GM18867 (cell line): ENCODE data around the gene CYP39A1.

ENCODE experiments used
- ATAC-seq: cut with Tn5 transposase; IDR thresholded peaks from one replicate; pipeline ENCODE4 v1.9.1; 2021; ENCODE audit warnings: mild to moderate bottlenecking, moderate library complexity; ENCODE audit not compliant: unreplicated experiment

The CYP39A1 gene

DNA sequence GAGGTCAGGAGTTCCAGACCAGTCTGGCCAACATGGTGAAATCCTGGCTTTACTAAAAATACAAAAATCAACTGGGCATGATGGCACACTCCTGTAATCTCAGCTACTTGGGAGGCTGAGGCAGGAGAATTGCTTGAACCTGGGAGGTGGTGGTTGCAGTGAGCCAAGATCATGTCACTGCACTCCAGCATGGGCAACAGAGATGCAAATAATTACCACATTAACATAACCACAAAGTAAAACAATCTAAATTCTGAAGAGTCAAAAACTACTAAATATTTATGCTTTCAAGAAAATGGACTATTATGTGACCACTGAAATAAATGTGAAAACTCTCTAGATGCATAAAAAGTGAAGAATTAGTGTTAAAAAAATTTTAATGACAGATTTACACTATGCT, 59.9 kb downstream of the CYP39A1 start:
- ATAC-seq = no peak

DNA sequence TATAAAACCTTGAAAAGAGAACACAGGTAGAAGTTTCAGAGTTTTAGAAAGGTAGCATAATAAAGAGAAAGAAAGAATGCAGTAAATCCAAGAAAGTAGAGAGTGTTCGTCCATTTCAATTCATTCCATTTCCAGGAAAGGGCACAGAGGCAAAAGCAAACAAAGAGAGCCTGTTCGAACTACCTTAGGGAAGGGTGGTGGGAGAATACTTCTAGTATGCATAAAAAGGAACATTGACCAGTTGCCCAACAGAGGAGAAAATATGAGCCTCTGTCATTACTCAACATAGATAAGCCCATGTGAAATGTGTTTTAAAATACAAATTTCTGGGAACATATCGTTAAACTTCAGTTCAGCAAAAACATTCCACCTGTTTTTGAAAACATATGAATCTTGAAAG, 60.6 kb downstream of the CYP39A1 start:
- ATAC-seq = no peak

DNA sequence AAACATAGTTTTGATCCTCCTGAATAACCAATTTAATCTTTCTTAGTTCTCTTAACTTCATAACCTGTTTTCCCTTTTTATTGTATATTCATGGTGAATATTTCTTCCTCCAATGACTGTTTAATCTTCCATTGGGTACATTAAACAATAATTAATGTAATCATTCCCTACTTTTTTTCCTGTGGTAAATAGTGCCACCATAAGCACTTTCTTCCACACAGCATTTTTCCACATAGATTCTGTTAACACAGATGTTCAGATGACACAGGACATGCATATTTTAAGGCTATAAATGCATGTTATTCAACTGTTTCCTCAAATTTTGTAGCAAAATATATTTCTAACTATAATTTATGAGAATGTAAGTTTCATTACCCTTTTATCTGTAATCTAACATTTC, 61.9 kb downstream of the CYP39A1 start:
- no peak for ATAC-seq

DNA sequence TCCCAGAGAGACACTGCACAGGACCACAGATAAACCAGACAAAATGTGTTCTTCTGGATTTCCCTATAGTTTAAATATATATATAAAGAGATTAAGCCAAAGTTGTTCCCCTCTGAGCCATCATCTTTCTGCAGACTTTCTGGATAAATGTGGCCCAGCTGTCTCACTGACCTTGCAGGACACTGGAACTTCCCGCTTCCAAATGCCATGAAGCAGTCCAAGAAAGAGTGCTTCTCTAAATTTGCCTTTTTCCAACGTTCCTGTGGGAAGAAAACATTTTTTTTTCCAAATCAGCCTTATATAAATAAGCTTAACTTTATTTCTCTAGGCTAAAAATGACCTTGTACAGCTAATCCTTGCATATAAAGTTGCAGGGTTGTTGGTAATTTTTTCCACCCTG, 65.7 kb downstream of the CYP39A1 start:
- no peak for ATAC-seq

DNA sequence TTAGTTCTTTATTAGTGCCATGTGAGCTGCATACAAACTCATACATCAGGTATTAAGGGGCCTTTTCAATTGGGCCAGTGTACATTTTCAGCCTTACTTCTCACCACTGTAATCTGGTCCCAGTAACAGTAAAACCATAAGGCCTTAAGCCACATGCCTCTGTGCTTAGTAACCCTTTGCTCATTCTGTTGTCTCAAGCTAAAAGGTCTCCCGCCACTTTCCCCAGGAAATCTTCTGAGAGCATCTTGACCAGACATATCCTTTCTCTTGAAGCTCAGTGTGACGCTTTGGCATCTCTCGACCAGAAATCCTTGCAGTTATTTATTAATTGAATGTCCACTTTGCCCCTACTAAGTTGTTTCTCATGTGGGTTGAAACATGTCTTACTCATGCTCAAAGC, 68.0 kb downstream of the CYP39A1 start:
- ATAC-seq = no peak

DNA sequence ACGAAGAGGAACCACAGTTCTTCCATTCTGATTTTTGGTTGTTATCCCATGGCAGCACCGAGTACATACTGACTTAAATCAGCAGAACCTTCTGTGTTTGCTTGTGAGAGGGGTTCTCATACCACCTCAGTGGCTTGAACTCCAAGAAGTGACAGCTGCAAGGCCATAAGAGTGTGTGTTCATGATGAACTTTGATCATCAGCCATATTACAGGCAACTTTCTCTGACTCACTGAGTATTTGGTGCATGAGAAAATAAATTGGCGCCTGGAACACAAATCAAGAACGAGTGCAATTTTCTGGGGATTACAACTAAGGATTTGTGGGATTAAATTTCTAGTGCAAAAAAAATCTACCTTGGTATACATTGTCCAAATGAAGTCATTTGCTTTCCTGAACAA, 68.9 kb downstream of the CYP39A1 start:
- no peak for ATAC-seq

DNA sequence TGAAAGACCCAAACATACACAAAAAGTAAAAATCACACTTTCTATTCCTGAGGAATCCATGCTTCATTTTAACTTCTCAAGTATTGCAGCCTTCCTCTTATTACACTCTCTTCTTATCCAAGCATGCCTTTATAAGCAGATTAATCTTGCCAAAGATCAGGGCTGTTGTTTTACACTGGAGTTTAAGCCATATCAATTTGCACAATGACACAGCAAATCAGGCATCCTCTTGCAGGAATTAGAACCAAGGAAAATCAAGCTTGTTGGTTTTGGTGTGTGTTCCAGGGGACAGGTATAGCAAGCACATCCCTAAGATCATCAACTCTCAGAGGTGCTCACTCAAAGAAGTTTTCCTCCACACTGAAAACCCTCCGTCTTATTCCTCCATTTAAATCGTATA, 69.5 kb downstream of the CYP39A1 start:
- ATAC-seq = no peak

DNA sequence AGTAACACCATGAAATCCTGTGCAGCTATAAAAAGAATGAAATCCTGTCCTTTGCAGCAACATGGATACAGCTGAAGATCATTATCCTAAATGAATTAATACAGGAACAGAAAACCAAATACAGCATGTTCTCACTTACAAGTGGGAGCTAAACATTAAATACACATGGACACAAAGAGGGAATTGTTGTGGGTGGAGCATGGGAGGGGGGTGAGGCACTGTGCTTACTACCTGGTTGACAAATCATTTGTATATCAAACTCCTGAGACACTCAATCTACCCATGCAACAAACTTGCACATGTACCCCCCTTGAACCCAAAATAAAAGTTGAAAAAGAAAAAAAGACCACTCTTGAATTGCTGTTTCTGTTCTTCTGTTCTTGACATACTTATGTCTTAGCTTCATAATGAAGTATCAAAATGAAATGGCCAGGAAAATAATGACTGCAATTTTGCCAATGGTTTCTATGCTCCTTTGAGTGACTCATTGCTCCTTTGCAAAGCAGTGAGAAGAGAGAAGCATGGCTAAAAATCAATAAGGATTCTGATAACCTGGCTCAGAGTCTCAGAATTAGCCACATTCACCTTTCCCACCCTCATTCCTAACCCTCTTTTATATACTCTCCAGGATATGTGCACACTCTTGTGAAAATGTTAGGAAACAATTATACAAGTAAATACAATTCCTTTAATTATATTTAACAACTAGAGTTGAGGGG, 71.0 kb downstream of the CYP39A1 start:
- ATAC-seq = no peak

DNA sequence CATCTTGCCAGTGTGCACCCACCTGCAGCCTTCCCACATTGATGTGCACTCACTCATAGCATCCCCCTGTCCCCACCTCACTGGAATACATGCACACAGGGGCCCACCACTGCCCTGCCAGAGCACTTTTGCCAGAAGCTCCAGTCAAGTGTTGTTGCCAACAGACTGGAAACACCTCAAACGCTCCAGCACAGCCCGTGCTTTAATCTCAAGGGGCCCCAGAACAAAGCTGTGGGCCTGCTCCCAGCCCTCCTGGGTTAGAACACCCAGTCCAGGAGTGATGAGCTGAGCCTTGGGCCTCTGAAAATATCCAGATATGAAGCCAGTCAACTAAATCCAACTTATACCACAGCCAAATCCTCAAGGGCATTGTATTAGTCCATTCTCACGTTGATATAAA, 77.1 kb downstream of the CYP39A1 start:
- no peak for ATAC-seq

DNA sequence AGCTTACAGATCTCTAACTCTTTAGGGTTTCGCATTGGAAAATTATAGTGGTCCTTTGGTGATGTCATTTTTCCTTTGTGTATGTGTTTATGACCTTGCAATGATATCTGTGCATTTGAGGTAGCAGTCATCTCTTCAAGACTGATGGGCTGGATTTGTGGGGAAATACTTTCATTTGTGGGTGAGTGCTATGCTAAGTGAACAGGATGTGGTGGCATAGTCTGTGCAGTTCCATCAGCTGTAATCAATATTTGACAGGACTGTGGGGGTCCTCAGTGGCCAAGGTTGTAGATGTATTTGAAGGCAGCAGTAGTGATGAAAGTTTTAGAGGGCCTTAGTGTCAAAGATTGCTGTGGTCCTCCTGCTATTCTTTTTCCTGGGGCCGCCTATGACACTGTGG, 79.5 kb downstream of the CYP39A1 start:
- ATAC-seq = no peak

DNA sequence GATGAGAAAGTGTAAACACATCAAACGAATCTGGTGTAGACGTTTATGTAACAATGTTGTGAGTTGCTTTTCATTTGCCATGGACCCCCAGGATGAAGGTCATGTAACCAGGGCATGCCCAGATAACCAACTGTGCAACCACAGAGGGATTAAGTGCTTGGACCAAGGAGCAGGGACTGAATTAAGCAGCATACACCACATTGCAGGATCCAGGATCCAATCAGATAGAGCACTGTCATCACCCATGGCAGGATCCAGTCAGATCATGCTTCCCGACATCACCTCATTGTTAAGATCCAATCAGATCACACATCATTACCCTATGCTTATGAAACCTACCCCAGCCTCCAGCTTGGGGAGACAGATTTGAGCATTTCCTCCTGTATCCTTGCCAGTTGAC, 87.1 kb downstream of the CYP39A1 start:
- no peak for ATAC-seq

DNA sequence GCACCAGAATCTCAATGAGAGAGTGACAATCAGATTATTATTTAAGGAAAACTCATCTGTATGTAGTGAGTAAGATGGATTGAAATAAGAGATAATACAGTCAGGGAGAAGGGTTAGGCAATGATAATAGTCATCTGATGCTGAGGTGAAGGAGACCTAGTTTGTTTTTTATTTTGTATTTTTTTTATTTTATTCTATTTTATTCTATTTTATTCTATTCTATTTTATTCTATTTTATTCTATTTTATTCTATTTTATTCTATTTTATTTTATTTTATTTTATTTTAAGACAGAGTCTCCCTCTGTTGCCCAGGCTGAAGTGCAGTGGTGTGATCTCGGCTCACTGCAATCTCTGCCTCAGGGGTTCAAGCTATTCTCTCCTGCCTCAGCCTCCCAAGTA, 88.7 kb downstream of the CYP39A1 start:
- ATAC-seq = no peak

DNA sequence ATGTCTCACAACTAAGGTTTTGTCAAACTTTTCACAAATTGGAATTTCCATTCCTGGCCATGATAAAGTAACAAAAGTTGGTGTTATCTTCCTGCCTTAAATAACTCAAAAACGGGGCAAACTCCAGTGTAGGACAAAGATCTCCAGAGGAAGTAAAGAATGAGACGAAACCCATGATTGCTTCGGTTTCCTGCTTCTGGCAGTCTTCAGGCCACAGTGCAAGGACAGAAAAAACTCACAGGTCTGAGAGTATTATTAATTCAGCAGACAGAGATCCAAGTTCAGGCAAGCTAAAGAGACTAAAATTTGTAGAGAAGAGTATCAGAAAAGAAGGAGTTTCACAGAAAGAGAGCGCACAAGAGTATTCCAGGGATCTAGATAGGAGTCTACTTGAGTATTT, 96.6 kb downstream of the CYP39A1 start:
- no peak for ATAC-seq

DNA sequence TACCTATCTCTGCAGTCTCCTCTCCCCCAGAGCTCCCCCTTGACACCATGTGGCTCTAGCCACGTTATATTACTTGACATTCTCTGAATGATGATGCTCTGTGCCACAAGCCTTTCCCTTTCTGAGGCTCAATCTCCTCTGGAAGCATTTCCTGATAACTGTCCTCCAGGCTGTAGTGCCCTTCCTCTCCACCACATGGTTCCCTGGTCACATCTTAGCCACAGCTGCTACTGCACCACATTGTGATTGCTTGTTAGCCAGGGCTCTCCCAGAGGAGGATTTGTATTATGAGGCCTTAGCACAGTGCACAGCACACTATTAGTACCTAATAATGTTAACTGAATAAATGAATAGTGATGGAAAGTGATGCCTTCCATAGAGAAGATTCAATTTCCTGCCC, 97.5 kb downstream of the CYP39A1 start:
- ATAC-seq = no peak

DNA sequence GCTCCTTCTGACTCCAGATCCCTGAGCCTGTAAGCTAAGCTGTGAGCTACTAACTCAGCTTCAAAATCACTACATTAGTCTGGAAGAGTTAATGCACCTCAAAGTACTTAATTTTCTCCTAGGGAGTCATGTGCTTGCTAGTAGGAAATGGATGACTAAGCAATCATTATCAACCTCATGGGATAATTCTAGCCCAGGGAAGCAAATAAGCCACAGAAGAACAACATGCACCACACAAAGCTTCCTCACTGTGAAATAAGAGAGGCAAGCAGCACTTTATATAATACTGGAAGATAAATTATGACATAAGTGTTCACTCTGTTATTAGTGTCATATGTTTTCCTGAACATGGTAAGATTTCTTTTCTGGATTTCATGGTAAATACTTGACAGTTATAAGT, 103.5 kb downstream of the CYP39A1 start:
- no peak for ATAC-seq

DNA sequence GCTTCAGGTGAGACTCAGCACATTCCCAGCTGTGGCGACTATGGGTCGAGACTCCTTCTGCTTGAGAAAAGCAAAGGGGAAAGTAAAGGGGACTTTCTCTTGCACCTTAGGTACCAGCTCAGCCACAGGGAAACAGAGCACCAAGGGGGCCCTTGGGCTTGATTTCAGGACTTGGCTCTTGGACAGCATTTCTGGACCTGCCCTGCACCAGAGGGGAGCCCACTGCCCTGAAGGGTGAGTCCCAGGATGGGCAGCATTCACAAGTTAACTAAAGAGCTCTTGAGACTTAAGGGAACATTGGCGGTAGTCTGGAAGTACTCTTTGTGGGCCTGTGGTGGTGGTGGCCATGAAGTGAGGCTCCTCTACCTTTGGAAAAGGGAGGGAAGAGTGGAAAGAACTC, 111.1 kb downstream of the CYP39A1 start:
- ATAC-seq = no peak

DNA sequence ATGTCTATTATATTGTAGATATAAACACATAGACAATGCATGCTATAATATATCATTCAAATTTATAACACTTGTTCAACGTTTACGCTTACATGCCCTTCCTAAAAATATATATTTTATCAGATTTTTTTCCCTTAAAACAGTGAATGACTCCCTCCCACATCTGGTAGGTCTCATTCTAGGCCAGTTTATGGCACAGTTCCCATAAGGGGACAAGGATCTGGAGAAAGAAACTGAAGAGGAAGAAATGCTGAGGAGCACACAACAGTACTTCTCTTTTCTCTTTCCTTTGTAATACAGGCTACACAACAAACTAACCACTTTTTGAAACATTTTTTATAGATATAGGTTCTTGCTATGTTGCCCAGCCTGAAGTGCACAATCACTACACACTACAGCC, 112.8 kb downstream of the CYP39A1 start:
- ATAC-seq = no peak

DNA sequence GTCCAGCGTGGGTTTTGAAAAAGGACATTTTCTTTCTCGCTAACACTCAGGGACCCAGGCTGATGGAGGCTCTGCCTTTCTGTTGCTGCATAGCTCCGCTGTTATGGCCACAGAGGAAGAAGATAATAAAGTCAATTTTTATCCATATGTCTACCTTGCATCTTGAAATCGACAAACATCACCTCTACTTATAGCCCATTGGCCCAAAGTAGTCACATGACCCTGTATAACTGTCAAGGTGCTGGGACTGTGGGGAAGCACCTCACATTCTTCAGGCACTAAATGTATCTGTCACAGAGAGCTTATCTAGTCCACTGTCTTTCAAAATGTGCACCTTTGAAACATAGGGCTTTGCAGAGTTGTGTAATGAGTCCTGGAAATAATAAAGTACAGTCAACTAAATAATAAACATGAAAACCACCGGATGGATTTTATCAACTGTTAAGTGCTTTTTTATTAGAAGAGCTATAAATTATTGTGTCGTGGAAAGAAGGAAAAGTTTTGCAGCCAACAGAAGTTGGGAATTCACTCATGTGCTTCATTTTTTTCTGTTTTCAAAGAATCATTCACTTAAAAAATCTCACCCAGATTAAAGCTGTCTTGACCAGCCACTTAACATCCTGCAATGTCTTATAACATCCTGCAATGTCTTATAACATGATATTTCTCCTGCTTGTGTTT, 113.7 kb downstream of the CYP39A1 start:
- ATAC-seq = no peak

DNA sequence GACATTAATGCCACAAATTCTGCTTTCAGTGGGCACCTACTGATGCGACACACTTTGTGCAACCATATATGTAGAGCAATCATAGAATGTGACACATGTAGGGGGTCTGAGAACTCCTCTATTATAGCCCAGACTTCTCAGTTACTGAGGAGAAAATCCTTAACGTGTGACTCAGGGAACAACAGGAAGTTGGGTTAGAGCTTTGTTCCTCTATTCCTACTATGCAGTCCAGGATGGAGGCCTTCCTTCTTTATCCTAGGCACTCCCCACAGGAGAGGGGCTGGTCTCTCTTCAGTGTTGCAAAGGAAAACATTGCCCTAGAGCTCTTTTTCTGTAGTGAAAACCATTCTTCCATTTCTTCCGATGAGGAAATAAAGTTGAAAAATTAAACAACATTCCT, 121.7 kb downstream of the CYP39A1 start:
- ATAC-seq = no peak

DNA sequence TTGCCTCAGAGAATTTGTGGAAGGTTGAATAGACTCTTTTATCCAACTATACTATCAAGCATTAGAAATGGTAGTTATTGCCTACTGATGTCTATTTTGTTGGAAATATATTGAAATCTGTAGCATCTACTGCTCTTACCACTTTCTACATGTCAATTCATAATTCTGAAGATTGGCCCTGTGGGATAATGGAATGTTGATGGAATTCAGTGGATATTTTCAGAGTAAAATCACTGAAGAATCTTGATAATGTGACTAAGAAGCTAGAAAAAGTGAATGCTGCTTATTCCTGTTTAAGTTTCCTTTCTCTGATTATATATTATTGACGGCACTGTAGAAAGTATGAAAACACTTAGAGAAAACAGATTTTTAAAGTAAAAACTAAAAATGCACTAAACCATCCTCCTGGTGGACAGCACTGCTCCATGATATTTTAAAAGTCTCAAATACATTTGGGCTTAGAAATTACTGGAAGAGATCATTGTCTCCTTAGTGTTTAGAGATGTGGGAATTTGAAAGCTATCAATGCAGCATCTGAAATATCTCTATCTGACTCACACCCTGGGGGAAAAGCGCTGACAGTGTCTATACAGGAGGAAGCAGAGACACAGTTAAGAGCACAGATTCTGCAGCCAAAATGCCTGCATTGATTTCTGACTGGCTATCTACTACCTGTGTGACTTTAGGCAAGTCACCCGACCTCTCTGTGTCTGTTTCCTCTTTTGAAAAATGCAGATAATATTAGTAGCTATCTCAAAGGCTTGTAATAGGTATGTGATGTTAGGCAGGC, 123.5 kb downstream of the CYP39A1 start:
- no peak for ATAC-seq

DNA sequence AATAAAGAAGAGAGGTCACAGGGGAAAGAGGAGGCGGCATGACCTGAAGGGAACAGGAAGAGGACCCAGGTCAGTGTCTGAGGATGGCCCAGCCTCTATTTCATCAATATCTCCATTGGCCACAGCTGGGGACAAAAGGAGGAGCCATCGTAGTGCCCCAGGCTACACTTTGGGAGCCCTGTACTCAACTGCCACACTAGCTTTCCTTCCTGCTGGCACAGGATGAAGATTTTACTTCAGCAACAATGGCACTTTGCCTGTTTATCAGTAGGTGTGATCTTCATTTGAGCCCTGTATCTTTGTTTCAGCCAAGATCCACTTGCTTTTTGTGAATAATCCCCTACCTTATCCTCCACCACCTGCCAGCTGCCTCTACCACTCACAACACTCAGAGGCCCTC, 126.0 kb downstream of the CYP39A1 start:
- ATAC-seq = no peak

DNA sequence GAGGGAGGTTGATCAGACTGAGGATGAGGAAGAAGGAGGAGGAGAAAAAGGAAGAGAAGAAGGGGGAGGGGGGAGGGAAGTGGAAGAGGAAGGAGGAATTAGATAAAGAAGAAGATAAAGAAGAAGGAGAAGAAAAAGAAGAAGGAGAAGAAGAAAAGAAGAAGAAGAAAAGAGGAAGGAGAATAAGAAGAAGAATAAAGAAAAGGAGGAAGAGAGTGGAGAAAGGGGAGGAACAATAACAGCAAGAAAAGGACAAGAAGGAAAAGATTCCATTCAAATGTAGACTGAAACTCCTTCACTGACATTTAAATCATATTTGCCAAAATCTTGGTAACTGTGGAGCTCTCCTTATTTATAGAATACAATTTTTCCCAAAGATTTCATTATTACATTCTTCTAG, 127.0 kb downstream of the CYP39A1 start:
- ATAC-seq = no peak
